HG03097 (cell line): Measurements from ENCODE around the gene FUT8.
"Not testable (repeated sequence)": the region's sequence is repeated elsewhere in the genome, so short reads cannot be mapped to it uniquely, and the experiment has no call there.

Experiments
- ATAC-seq: cut with Tn5 transposase; IDR thresholded peaks from one replicate; pipeline ENCODE4 v1.9.1; 2021; ENCODE audit not compliant: unreplicated experiment, low FRiP score

The FUT8 gene

DNA sequence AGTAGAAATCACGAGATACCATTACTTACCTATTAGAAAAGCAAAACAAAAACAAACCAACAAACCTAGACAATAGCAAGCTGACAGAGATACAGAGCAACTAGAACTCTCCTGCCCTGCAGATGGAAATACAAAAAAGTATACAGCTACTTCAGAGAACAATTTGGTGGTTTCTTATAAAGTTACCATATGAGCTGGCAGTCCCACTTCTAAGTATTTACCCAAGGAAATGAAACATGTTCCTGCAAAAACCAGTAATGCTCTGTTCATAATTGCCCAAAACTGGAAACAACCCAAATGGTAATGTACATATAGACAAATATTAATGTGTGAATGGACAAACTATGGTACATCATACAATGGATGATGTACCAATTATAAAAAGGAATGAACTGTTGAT is 31.7 kb downstream of the FUT8 start:
- ATAC-seq = no peak

- no peak for ATAC-seq
These were observed 33.6 kb downstream of the FUT8 start for GRCh38 chr14:65446159-65446558.

DNA sequence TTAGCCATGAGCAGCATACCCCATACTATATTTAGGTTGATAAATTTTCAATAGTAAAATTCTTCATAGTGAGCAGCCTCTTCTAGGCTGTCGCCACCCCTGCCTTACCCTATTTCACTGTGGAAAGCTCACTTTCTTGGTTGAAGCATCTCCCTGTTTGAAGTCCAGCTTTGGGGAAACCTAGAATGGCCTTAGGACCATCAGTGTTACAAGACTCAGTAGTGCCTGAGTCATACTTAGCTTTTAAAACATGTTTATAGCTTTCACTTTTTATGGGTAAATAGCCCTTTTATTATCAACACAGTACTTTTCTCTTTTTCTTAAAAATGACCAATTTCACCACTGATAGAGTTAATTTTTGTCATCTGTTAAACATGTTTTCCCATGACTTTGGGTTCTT is 37.1 kb downstream of the FUT8 start:
- ATAC-seq = no peak

GRCh38 chr14:65453807-65454480 is 41.4 kb downstream of the FUT8 start:
- ATAC-seq = no peak

DNA sequence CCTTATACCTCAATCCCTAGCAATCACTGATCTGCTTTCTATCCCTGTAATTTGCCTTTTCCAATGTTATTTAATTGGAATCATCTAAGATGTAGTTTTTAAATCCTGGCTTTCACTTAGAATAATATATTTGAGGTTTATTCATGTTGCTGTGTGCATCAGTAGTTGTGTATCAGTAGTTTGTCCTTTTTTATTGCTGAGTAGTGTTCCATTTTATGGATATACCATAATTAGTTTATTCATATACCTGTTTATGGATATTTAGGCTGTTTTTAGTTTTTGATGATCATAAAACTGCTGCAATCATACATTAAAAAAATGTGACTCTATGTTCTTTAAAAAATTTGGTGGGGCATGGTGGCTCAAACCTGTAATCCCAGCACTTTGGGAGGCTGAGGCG is 43.7 kb downstream of the FUT8 start:
- no peak for ATAC-seq

DNA sequence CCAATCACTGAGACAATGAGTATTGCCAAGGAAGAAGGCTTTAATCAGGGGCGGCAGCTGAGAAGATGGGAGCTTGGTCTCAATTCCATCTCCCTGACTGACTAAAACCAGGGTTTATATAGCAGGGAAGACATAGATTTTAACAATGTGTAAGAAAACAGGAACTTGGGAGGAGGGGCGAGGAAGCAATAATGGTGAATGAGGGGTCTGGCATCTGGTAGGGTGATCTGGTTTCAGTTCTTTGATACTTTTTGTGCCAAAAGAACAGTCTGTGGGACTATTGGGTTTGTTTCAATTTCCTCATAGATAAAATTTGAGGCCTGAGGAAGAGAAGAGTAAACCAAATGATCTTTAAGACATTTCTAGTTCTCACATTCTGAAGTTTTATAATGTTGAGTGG is 49.2 kb downstream of the FUT8 start:
- no peak for ATAC-seq

DNA sequence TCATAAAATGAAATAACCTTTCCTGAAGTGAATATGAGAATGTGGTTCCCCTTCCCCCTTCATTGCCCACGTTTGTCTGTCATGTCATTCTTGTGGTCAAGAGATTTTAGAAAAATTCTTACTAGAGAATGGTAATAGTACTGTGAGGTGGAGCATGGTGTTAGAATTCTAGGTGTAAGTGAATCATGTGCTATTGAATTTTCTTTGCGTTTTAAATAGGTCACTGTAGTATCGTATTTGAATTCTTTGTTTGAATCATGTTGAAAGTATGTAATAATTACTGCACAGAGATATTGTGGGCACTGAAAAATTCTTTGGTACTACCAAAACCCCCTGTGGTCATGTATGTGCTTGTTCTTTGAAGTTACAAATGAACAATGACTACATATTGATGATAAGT is 49.9 kb downstream of the FUT8 start:
- peak; percentile 65 for ATAC-seq

GRCh38 chr14:65465584-65465983 is 53.1 kb downstream of the FUT8 start:
- no peak for ATAC-seq

- not testable (repeated sequence) for ATAC-seq
These were observed 55.4 kb downstream of the FUT8 start for GRCh38 chr14:65467926-65468325.

GRCh38 chr14:65469903-65470302 is 57.4 kb downstream of the FUT8 start:
- ATAC-seq = no peak

GRCh38 chr14:65470404-65470880 is 57.9 kb downstream of the FUT8 start:
- no peak for ATAC-seq

DNA sequence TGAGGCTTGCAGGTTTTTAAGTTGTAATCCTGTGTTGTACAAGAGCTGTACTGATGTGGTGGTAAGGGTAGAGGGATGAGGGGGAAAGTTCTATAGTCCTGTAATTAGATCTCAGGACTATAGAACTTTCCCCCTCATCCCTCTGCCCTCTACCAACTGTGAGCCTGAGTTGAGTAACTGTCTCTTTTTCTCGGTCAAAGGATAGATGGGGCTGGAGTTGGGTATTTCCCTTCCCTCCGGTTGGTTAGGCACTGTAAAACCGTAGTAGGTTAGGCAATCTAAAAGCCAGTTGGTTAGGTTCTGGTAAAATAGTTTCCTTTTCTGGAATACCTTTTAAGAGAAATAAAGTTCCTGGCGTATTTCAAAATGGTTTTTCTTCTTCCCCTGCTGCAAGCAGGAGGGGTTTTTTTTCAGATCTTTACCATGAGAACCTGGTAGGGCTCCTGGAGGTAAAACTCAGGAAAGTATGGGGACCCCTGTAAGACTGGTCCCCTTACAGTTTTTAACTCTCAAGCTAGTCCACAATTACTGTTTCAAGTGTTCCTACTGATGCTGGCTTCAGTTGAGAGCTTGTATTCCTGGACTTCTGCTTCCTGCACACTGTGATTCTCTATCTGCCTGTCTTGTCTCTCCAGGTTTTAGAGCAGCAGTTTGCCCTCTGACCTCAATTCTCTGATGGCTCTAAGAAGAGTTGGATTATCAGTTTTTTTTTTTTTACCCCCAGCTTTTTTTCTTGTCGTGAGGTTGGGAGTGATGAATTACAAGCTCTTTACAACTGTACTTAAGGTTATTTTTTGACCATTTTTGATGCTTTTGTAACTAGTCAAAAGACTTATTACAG is 58.7 kb downstream of the FUT8 start:
- peak; percentile 75 for ATAC-seq

- no peak for ATAC-seq
These were observed 59.7 kb downstream of the FUT8 start for GRCh38 chr14:65472189-65472588.

GRCh38 chr14:65476273-65476941 is 63.9 kb downstream of the FUT8 start:
- peak; percentile 73 for ATAC-seq

DNA sequence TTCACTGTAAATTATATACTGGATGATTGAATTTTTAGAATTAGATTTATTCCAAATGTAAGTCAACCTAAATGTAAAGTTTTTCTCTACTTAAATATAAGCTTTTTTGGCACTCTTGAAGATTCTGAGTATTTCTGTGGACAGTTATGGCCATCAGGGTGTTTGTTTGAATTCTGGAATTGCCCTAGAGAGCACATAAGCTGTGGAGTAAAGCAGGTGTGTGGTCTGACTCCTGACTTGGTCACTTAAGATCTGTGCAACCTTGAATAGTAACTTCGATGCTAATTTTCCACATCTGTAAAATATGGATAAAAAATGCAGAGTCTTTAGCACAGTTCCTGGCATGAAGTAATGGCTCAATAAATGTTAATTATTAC is 64.4 kb downstream of the FUT8 start:
- ATAC-seq = no peak

DNA sequence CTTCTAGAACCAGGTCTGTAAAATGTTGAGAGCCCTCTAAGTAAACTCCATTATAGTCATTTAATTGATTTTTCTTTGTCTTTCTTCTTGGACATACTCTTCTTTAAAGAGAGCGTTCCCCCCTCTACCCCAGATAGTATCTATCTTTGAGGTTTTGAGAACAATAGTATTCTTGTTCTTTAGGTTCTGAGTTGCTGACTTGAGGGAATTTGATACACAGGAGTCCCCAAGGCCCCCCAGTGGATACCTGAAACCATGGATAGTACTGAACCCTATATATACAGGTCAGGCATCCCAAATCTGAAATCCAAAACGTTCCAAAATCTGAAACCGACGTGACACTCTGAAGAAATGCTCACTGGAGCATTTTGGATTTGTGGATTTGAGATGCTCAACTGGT is 65.5 kb downstream of the FUT8 start:
- no peak for ATAC-seq

DNA sequence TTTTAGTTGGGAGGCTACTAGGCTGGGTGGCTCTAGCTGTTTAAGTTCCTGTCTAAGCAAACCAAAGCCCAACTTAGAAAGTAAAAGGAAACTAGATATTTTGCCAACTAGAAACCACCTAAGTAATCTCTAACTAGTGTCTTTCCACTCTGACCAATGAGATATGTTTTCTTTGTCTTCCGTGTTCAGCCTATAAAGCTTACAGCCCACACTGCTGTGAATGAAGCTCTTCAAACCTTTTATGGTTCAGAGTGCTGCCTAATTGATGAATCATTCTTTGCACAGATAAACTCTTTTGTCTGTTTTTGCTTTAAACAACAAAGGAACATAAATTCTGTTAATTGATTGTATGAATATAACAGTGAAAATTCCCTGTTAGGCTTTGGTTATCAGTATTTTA is 66.1 kb downstream of the FUT8 start:
- no peak for ATAC-seq

DNA sequence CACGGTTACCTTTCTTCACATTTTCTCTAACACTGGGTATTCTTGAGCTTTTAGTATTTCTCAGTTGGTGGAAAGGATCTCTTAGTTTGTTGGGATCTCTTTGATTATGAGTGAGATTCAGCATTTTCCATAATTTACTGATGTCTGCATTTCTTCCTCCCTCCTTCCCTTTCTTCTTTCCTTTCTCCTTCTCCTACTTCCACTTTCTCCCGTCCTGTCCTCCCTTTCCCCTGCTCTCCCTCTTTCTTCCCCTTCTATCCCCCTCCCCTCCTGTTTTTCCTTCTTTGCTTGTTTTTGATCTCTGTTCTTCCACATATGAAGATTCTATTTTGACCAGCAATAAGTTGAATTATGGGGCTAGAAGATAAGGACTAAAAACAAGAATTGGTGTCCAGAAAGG is 66.9 kb downstream of the FUT8 start:
- no peak for ATAC-seq

GRCh38 chr14:65482757-65483438 is 70.4 kb downstream of the FUT8 start:
- no peak for ATAC-seq

- no peak for ATAC-seq
These were observed 71.1 kb downstream of the FUT8 start for GRCh38 chr14:65483647-65484046.

DNA sequence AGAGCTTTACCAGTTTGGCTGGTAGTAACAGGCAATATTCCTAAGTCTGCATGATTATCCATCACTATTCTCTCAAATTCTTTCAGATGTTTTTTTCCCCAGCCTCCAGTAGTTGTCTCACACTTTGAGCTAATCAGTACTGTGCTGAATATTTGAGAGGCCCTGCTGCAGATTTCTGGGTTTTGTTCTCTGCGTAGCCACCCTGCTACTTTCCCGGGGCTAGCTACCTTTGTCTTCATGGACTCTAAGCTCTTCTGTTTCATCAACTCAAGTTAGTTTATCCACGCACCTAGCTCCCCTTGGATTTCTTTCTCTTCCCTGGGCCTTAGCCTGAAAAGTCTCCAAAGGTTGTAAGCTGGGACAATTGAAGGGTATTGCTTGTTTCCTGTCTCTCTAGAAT is 73.0 kb downstream of the FUT8 start:
- ATAC-seq = no peak
